Activated CD4-positive, alpha-beta T cell treated with anti-CD3 and anti-CD28 coated beads, Interleukin-2, amount 50 U/mL, for 48 hours (primary cell): ENCODE results near the gene FMO5.
"Not testable (repeated sequence)": the region's sequence is repeated elsewhere in the genome, so short reads cannot be mapped to it uniquely, and the experiment has no call there.

Source experiments
- DNase-seq, 2 experiments: peaks; one replicate each; pipeline ENCODE4 v3.0.0-alpha.2; 2020

FMO5 gene

DNA sequence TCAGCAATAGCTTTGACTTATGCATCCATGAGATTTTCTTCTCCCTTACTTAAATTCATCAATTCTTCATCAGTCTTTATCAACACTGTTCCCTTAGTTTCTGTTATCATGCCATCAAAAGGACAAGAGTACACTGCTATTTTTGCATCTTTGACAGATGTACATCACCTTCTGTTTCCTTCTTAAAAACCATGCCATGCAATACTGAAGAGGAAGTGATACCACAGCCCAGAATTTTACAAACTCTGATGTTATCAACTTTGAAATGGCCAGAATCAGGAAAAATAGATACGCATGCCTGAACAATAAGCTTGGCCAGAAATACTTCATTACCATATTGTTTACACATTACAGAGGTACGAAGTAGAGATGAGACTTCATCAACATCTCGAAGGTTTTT is 21.1 kb downstream of the FMO5 start:
- no peak for DNase-seq

DNA sequence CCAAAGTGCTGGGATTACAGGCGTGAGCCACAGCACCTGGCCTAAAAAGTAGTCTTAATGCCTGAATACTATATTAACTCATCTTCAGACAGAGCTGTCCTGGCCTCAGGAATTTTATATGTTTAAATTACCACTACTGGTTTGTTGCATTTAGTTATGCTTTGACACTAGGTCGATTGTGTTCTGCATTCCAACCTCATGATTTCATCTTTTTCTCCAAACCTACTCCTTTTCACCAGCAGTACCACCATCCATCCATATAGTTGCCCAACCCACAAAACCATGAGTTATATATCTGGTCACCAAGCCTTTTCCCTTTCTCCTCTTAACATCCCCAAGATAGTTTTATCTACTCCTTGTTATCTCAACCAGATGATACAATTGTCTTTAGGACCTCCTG is 22.6 kb downstream of the FMO5 start:
- DNase-seq = no peak

DNA sequence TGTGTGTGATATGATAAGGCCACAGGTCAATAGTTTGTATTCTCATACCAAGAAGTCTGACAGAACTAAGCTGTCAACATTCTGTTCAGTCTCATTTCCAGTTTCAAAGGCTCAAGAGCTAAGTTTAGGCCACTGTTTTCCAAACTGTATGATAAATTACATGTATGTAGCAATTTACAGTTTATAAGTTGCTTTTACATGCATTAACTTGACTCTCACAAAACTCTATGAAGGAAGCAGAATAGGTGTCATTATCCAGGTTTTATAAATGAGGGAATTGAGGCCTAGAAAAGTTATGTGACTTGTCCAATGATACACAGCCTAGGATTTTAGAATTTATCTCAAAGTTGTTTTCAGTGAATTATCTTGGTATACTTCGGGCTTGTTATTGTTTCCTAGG is 23.4 kb downstream of the FMO5 start:
- DNase-seq = no peak

DNA sequence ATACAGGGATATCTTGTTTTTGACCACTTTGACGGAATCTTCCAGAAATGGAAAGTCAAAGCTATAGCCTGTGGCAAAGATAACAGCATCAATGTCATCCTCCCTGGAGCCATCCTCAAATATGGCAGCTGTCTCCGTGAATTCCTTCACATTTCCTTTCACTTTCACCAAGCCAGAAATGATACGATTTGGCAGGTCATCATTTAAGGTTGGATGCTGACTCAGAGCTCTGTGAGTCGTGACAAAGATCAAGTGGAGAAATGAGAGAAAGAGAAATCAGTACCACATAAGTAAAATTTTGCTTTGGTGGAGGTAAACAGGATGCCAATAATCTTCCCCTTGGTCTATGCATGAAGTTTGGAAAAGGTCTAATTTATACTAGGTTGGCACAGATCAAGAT is 23.9 kb downstream of the FMO5 start:
- DNase-seq = no peak

DNA sequence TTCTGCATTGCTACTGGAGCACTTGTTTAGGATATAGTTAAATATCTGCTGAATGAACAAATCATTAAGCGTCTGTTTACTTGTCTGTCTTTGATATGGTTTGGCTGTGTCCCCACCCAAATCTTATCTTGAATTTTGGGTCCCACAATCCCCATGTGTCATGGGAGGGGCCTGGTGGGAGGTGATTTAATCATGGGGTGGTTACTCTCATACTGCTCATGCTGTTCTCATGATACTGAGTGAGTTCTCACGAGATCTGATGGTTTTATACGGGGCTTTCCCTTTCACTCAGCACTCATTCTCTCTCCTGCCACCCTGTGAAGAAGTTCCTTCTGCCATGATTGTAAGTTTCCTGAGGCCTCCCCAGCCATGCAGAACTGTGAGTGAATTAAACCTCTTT is 27.8 kb downstream of the FMO5 start:
- DNase-seq = not testable (repeated sequence)

DNA sequence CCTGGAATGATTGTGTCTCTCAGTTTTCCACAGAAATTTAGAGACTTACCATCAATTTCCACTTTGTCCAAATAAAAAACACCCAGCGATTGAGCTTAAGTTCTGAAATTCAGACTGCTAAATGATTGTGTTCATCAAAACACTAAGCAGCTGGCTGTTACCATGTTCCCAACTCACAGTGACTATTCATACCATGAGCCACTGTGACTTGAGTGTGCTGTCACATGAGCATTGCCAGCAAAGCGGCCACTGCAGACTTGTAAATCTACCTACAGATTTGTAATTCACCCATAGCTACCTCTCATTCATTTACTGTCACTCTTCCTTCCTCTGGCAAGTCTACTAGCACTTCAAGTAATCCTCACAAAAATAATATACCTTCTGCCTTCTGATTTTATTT is 35.6 kb downstream of the FMO5 start:
- no peak for DNase-seq

DNA sequence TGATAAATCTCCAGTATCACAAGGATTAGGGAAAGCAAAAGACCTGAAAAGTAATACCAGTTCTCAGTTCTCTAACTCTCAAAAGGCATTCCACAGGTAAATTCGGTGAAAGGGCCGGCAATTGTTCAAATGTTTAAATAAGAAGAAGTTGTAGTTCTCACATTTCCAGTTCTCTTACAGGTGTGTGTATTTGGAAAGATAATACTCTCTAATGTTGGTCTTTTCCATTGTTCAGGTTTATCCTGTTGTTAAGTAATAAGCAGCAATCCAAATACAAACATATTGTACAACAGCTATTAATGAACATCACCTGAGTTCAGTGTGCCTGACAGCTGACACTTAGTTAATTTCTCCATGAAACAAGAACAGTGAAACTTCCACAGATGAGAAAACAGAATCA is 39.7 kb downstream of the FMO5 start:
- DNase-seq = no peak

DNA sequence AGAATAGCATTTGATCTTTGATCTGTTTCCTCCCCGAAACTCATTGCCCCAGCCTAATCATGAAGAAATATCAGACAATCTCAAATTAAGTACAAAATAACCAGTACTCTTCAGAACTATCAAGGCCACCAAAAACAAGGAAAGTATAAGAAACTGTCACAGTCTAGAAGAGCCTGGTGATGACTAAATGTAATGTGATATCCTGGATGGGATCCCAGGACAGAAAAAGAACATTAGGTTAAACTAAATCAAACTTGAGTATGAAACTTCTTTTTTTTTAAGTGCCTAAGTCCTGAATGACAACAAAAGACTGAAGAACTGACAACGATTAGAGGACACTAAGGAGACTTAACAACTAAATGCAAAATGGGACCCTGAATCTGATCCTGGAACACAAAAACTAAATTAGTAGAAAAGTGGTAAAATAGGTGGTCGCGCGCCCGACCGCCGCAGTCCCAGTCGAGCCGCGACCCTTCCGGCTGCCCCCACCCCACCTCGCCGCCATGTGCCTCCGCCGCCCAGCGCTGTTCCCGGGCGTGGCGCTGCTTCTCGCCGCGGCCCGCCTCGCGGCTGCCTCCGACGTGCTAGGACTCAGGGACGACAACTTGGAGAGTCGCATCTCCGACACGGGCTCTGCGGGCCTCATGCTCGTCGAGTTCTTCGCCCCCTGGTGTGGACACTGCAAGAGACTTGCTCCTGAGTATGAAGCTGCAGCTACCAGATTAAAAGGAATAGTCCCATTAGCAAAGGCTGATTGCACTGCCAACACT is 47.3 kb downstream of the FMO5 start:
- peak in 1 of 2 experiments; percentile 5 for DNase-seq

DNA sequence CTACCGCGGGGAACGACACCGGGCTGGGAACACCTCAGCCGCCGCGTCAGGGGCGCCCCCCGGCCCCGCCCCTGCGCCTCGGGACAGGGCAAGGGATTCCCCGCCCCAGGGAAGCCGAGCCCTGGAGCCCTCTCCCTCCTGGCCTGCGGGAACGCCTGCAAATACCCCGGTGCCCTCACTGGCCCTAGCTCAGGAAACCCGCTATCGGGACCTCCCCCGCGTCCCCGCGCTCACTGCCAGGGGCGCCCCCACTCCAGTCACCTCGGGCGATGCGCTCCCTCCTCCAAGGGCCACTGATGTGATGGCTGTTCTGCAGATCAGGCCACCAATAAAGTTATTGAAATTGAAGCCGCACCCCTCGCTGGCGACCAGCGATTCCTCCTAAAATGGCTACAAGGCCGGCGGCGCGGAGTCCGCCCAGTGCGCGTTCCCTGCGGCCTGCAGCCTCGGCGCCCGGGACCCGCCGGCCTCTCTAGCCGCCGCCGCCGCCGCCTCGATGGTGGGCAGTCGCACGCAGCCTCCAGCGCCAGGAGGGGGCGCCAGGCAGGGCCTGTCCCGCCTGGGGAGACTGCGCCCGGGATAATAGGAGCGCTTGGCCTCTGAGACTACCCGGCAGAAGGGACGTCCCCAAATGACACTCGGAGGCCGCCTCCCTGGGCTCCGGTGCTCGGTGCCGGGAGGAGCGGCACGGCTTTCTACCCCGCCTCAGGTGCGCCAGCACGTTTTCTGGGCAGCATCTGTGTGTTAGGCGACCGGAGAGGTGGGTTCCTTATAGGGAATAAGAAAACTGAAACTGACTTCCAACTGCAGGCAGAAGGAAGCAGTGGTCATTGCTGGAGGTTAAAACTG is 52.7 kb downstream of the FMO5 start, which contains the start of gene PRKAB2:
TSS of gene PRKAB2 (minus strand) at position 303 of the 849 bp plus-strand sequence. CDS start 326 bp downstream, outside the sequence.
- peak; percentile 89 to 91 for DNase-seq

DNA sequence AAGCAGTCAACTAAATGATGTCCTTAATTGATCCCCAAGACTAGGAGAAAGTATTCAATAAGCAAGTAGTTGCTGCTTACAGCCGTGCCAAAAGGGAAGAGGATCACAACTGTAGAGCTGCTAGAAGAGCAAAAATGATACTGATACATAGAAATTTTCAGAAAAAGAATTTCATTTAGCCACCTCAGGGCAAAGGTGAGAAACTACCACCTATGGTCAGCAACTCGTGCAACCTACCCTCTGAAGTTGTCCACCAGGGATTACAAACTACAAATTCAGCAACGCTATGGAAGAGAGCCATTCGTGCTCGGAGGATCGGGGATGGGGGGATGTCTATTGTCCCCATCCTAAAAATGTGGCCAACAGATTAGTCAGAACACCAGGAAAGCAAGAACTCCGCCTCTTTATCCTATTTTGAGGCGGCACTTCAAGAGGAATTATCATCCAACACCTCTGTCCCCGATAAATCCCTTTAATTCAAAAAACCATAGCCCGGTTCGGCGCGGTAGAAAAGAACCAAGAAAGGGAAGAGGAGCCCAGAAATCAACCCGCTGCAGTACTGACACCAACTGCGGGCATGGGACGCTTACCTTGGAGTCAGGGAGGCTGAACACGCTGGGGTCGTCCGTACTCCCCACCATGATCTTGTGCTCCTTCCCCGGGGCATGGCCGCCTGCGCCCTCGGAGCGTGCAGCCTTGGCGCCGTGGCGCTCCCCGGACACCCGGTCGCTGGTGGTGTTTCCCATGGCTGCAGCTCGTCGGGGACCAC is 53.6 kb downstream of the FMO5 start:
- DNase-seq = peak in 1 of 2 experiments; percentile 11

DNA sequence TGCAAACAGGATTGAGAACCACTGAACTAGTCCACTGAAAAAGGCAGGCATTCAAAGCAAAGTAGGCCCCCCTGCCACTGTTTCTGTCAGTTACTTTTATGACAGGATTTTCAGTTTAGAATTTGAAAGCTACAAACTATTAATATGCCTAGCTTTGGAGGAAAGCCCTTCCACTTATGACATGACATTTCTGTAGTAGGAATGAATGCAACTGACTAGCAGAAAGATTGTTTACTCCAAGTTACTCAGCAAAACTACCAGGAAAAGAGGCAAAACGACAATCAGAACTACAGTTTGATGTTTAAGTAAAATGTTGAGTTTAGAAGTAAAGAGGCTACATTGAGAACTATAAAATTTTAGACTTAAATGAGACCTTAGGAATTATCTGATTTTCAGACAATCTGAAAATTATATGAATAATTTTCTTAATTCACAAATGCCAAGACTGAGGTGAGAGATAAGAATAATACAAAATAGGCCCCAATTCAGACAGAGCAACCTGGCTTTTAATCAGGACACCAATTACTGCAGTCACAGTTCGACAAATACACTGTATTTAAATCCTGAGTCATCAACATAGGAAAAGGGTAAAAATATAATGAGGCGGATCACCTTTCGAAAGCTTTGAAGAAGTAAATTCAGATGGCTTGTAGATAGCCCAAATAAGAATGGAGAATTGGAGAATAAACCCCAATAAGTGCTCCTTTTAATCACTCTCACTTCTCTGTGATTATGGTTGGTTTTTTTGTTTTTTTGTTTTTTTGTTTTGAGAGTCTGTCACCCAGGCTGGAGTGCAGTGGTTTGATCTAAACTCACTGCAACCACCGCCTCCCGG is 55.1 kb downstream of the FMO5 start:
- no peak for DNase-seq

DNA sequence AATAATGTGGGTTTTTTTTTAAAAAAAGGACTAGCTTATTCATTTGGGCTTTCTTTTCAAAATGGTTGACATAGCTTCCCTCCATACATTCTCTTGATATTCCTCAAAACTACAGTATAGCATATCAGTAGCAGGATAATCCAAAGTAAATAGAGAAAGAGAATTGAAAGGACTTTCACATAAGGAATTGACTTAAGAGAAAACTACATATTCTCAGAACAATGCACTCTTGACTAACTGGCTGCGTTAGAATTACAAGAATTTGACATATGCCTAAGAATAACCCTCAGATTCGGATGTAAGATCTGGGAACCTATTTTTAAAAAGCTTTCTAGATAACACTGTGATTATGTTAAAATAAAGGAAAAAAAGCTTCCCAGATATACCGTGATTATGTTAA is 56.0 kb downstream of the FMO5 start:
- DNase-seq = no peak

DNA sequence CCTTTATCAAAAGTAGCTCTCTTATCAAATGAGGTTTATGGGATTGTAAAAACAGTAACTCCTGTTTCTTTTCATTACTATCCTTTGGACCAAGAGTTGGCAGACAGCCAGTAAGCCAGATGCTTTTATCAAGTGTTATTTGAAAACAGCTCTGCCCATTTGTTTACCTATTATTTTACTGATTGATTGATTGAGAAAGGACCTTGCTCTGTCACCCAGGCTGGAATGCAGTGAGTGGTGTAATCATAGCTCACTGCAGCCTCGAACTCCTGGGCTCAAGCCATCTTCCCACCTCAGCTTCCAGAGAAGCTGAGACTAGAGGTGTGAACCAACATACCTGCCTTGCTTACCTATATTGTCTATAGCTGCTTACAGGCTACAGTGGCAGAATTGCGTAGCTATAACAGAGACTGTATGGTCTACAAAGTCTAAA is 56.5 kb downstream of the FMO5 start:
- DNase-seq = no peak

DNA sequence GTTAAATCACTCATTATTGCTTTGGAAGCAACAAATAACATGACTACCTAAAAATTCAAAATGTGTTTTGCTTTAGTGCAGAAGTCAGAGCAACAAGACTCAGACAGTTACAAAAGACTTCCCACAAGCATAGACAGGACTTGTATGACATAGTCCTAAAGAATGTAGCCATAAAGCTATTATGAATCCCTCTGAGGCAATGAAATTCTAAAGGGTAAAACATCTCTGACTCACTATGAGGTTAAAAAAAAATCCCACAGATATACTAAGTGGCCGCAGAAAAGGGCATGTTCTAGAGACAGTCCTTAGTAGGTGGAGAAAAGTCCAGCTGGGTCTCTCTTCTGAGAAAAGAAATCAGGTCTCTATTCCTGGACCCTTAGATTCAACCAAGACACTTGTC is 57.8 kb downstream of the FMO5 start:
- DNase-seq = no peak

DNA sequence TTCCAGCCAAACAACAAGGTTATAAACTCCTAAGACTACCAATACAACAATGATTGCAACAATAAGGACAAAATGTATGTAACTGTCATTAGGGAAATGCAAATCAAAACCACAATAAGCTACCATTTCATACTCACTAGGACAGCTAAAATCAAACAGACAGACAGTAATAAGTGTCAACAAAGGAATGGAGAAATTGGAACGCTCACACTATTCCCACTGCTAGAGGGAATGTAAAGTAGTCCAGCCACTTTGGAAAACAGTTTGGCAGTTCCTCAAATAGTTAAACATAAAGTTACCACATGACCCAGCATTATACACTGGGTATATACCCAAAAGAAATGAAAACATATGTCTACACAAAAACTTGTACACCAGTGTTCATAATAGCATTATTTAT is 62.1 kb downstream of the FMO5 start:
- no peak for DNase-seq

DNA sequence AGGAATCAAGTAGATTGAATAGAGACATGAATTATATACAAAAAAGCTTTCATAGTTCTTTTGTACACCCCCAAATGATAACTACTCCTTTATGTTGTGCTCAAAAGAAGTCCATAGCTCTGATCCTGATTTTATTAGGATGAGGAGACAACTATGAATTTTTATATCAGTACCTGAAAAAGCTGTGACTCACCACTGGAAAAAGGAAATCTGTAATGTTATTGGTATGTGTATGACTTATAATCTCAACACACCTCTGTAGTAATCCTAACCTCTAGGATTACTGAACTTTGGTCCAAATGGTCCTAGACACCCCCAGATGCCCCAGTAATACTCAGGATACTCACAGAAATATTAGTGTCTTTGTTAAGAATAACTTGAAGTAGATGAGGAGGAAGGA is 63.0 kb downstream of the FMO5 start:
- no peak for DNase-seq

DNA sequence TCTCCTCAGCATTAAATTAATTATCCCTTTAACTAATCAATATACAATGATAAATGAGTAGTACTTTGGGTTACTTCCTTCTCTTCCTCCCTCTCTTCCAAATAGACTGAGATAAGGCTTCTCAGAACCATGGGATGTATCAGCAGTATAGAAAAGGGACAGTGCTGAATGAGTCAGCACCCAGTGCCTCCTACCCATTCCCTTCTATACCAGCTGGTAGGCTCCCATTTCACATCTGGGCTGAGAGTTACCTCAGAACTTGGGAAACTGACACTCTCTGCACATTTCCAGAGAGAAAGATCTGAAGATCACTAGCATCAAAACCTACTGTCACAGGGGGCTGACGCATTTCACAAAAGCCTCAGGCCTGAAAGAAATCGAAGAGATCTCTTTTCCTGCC is 68.0 kb downstream of the FMO5 start:
- not testable (repeated sequence) for DNase-seq

DNA sequence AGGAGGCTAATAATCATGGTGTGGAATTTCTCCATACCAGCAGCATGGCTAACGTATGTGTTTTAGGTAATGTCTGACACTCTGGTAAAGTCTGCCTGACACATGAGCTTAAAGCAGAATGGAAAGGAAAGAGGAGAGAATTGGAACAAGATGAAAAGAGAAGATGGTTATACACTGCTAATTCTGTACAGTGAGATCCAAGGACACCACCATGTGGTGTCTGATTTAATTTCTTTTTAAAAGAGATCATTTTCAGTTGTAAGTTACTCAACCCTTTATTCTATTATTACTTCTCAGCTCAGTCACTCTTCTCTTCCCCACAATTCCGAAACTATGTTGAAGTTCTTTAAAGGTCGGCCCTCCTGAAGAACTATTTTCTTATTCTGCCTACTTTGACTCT is 68.5 kb downstream of the FMO5 start:
- DNase-seq = no peak

DNA sequence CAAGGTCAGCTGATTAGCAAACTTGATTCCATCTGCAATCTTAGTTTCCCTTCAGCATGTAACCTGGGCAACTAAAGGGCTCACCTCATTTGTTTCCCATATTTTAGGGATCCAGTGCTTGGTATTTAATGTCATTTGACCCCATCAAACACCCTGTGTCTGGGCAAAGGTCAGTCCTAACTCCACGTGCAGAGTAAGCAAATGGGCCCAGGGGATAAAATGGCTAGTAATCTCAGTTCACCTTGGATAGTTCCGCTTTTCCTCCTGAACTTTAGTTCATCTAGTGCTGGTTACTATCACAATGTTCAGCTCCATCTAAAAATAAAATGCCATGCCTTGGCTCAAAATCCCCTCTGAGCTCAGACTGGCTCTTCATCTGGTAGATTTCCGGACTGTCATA is 72.4 kb downstream of the FMO5 start:
- DNase-seq = no peak

DNA sequence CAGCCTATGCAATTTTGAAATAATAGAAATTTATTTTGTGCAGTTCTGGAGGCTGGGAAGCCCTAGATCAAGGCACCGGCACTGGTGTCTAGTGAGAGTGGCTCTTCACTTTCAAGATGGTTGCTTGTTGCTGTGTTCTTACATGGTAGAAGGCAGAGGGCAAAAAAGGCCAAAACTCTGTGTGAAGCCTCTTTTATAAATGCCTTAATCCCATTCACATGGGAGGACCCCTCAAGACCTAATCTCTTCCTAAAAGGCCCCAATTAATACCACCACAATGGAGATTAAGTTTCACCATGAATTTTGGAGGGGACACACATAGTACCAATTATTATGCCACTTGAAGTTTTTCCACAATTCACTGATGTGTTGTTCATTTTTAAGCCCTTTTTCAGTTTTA is 73.9 kb downstream of the FMO5 start:
- no peak for DNase-seq

DNA sequence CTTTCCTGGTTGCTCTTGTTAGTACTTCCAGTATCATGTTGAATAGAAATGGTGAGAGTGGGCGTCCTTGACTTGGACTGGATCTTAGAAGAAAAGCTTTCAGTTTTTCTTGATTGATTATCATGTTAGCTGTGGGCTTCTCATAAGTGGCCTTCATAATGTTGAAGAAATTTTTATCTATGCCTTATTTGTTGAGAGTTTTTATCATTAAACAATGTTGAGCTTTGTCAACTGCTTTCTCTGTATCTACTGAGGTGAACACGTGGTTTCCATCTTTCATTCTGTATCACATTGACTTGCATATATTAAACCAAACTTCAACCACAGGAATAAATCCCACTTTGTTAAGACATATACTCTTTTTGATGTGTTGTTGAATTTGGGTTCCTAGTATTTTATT is 82.3 kb downstream of the FMO5 start:
- DNase-seq = no peak
